IMR-90 (cell line): ENCODE data around the gene CUL1. TPM values are rescaled to one million over a fixed set of nuclear protein-coding genes. Genes with fewer than 3 reads are reported as not detected.
A peak's percentile ranks its signal among the peaks of the same experiment; 100 is the strongest.

Source experiments
- ATAC-seq: fragments of 200-7000 bp; cut with Tn5 transposase; 2 replicates; pipeline ENCODE4 v1.9.1; 2020; ENCODE audit warnings: low read depth, mild to moderate bottlenecking, moderate library complexity
- BruUV-seq: library from RNA; stranded (reverse); fragments of 400-500 nt; replicated peaks from 2 replicates; lab custom pipeline; 2021; lab: Mats Ljungman, UMichigan
- CTCF ChIA-PET: fragments of 300-600 bp; formaldehyde crosslinking; extraction: SDS; loops from one replicate; lab custom pipeline; 2021; ENCODE audit warnings: antibody characterized with exemption; lab: Yijun Ruan, JAX
- POLR2A ChIA-PET: fragments of 300-600 bp; sonication (Branson Sonifier 250); formaldehyde crosslinking; loops from one replicate; lab custom pipeline; 2022; ENCODE audit warnings: antibody characterized with exemption; ENCODE audit not compliant: unreplicated experiment; lab: Charles Lee
- DNase-seq: peaks from one replicate; pipeline ENCODE4 v3.0.0; 2013
- H2AFZ ChIP-seq: replicated peaks from 2 replicates; pipeline ENCODE3; 2013; ENCODE audit warnings: low read length, mild to moderate bottlenecking; ENCODE audit not compliant: poor library complexity
- H2AK5ac ChIP-seq: 2 replicates; pipeline ENCODE4 v1.6.1; 2013; ENCODE audit warnings: low read depth, low read length, inconsistent platforms
- H2AK9ac ChIP-seq: replicated peaks from 2 replicates; pipeline ENCODE3; 2013; ENCODE audit warnings: mild to moderate bottlenecking, low read depth, low read length, moderate library complexity; ENCODE audit not compliant: poor library complexity
- H2BK120ac ChIP-seq: 2 replicates; pipeline ENCODE4 v1.6.1; 2013; ENCODE audit warnings: low read depth, low read length, inconsistent platforms
- H2BK15ac ChIP-seq: 3 replicates; pipeline ENCODE4 v1.6.1; 2013; ENCODE audit warnings: low read depth, low read length, inconsistent platforms
- H2BK20ac ChIP-seq: 2 replicates; pipeline ENCODE4 v1.6.1; 2013; ENCODE audit warnings: low read depth, mild to moderate bottlenecking, inconsistent platforms, low read length, moderate library complexity
- H2BK5ac ChIP-seq: 2 replicates; pipeline ENCODE4 v1.6.1; 2013; ENCODE audit warnings: mild to moderate bottlenecking, low read depth, low read length, inconsistent platforms; ENCODE audit not compliant: poor library complexity, severe bottlenecking
- H3K14ac ChIP-seq: replicated peaks from 2 replicates; pipeline ENCODE4 v1.6.1; 2013; ENCODE audit warnings: low read depth, low read length, inconsistent platforms
- H3K18ac ChIP-seq: 2 replicates; pipeline ENCODE4 v1.6.1; 2013; ENCODE audit warnings: low read depth, low read length, control low read depth
- H3K23ac ChIP-seq: 2 replicates; pipeline ENCODE4 v1.6.1; 2013; ENCODE audit warnings: low read depth, low read length, inconsistent platforms
- H3K27ac ChIP-seq: 2 replicates; pipeline ENCODE4 v1.5.1; 2013; ENCODE audit warnings: mild to moderate bottlenecking, control low read depth, low read length; ENCODE audit not compliant: insufficient read depth
- H3K27me3 ChIP-seq: 2 replicates; pipeline ENCODE4 v1.6.1; 2013; ENCODE audit warnings: low read length; ENCODE audit not compliant: control insufficient read depth, insufficient read depth
- H3K36me3 ChIP-seq: 2 replicates; pipeline ENCODE4 v1.6.1; 2013; ENCODE audit warnings: low read length, mixed read lengths; ENCODE audit not compliant: control insufficient read depth, insufficient read depth
- H3K4ac ChIP-seq: 2 replicates; pipeline ENCODE4 v1.6.1; 2013; ENCODE audit warnings: low read depth, low read length, inconsistent platforms
- H3K4me1 ChIP-seq: 2 replicates; pipeline ENCODE4 v1.6.1; 2013; ENCODE audit warnings: low read length, mixed read lengths; ENCODE audit not compliant: control insufficient read depth, insufficient read depth
- H3K4me2 ChIP-seq: 2 replicates; pipeline ENCODE4 v1.6.1; 2013; ENCODE audit warnings: low read depth, mild to moderate bottlenecking, control low read depth, low read length, moderate library complexity
- H3K4me3 ChIP-seq: 2 replicates; pipeline ENCODE4 v1.5.1; 2013; ENCODE audit warnings: low read depth, mild to moderate bottlenecking, control low read depth, low read length, moderate library complexity; ENCODE audit not compliant: insufficient read depth
- H3K56ac ChIP-seq: 2 replicates; pipeline ENCODE4 v1.6.1; 2013; ENCODE audit warnings: low read length, inconsistent platforms; ENCODE audit not compliant: insufficient read depth; ENCODE audit errors: extremely low read depth
- H3K79me1 ChIP-seq, 2 experiments: 2 replicates each; pipeline ENCODE4 v1.6.1; 2013; ENCODE audit warnings: low read length in 2 of 2, inconsistent platforms in 1 of 2, low read depth in 1 of 2
- H3K9ac ChIP-seq: 2 replicates; pipeline ENCODE4 v1.6.1; 2013; ENCODE audit warnings: low read depth, low read length, control low read depth
- H3K9me1 ChIP-seq: 2 replicates; pipeline ENCODE4 v1.6.1; 2013; ENCODE audit warnings: low read length, inconsistent platforms; ENCODE audit not compliant: insufficient read depth
- H3K9me3 ChIP-seq: 2 replicates; pipeline ENCODE4 v1.6.1; 2013; ENCODE audit warnings: low read length; ENCODE audit not compliant: control insufficient read depth, insufficient read depth
- H4K20me1 ChIP-seq: 2 replicates; pipeline ENCODE4 v1.6.1; 2013; ENCODE audit warnings: low read length, inconsistent platforms; ENCODE audit not compliant: insufficient read depth
- H4K5ac ChIP-seq: 2 replicates; pipeline ENCODE4 v1.6.1; 2013; ENCODE audit warnings: mild to moderate bottlenecking, low read depth, low read length, control low read depth
- H4K8ac ChIP-seq, 2 experiments: 2 replicates each; pipeline ENCODE4 v1.6.1; 2013; ENCODE audit warnings: low read depth in 2 of 2, low read length in 2 of 2, control low read depth in 1 of 2, inconsistent platforms in 1 of 2
- H4K91ac ChIP-seq: 2 replicates; pipeline ENCODE4 v1.6.1; 2013; ENCODE audit warnings: low read depth, low read length, inconsistent platforms; ENCODE audit not compliant: insufficient read depth
- BHLHE40 ChIP-seq: fragments of 150-350 bp; IDR thresholded peaks from 2 replicates; pipeline ENCODE4 v1.6.1; 2016; ENCODE audit warnings: mild to moderate bottlenecking, low read depth, low read length
- CEBPB ChIP-seq: IDR thresholded peaks from 2 replicates; pipeline ENCODE4 v1.6.1; 2012; ENCODE audit warnings: low read depth, low read length, improper control_type of control experiment
- CHD1 ChIP-seq: IDR thresholded peaks from 2 replicates; pipeline ENCODE4 v1.6.1; 2012; ENCODE audit warnings: low read depth, low read length, improper control_type of control experiment
- MAZ ChIP-seq: IDR thresholded peaks from 2 replicates; pipeline ENCODE4 v1.6.1; 2012; ENCODE audit warnings: low read depth, mild to moderate bottlenecking, low read length, improper control_type of control experiment, moderate library complexity, borderline replicate concordance
- POLR2A ChIP-seq: IDR thresholded peaks from 2 replicates; pipeline ENCODE4 v1.6.1; 2012; ENCODE audit warnings: mild to moderate bottlenecking, low read depth, low read length
- RAD21 ChIP-seq: IDR thresholded peaks from 2 replicates; pipeline ENCODE4 v1.6.1; 2012; ENCODE audit warnings: low read length, improper control_type of control experiment
- RCOR1 ChIP-seq: IDR thresholded peaks from 2 replicates; pipeline ENCODE4 v1.6.1; 2012; ENCODE audit warnings: mild to moderate bottlenecking, low read length, improper control_type of control experiment; ENCODE audit not compliant: insufficient replicate concordance
- SMC3 ChIP-seq: fragments of 150-350 bp; IDR thresholded peaks from 2 replicates; pipeline ENCODE4 v1.6.1; 2016; ENCODE audit warnings: low read depth, mild to moderate bottlenecking, antibody characterized with exemption, low read length, moderate library complexity
- USF2 ChIP-seq: fragments of 150-350 bp; IDR thresholded peaks from 2 replicates; pipeline ENCODE4 v1.6.1; 2017; ENCODE audit warnings: mild to moderate bottlenecking, antibody characterized with exemption, low read length, low read depth
- WGBS, 2 experiments: methylation state at CpG; one replicate each; pipeline versions ENCODE4 v1.1.5 to v1.1.7; 2013; ENCODE audit warnings: missing lambda C conversion rate in 2 of 2; ENCODE audit not compliant: insufficient read length in 1 of 2; ENCODE audit errors: extremely low coverage in 2 of 2; 5-methylcytosine and 5-hydroxymethylcytosine counted together
- dilution Hi-C: fragments of 300-500 bp; cut with HindIII; formaldehyde crosslinking; loops from one replicate; pipeline ENCODE4 v1.14.3; 2018; ENCODE audit warnings: low sequenced_read_pairs; ENCODE audit not compliant: unreplicated experiment
- in situ Hi-C: fragments of 300-500 bp; cut with MboI; formaldehyde crosslinking; loops from 3 replicates; pipeline ENCODE4 v1.14.3; 2019; ENCODE audit warnings: low sequenced_read_pairs, inconsistent platforms, mixed read lengths
- intact Hi-C: fragments of 100-400 bp; cut with micrococcal nuclease; formaldehyde crosslinking; loops from 2 replicates; pipeline ENCODE4 v1.10.0; 2022
- polyA plus RNA-seq, 3 experiments: library from polyadenylated mRNA; depleted of rRNA; stranded (reverse); fragments of >200 nt; gene quantifications; 2 replicates each; pipeline ENCODE4 v1.2.3, GENCODE V29; 2012; ENCODE audit warnings: low replicate concordance in 1 of 3
- total RNA-seq: library from RNA; depleted of rRNA; stranded (reverse); fragments of >200 nt; gene quantifications from 2 replicates; pipeline ENCODE4 v1.2.3, GENCODE V29; 2012
- TF ChIP-seq, protein P1 (sequence below): fragments of 150-350 bp; IDR thresholded peaks from 2 replicates; pipeline ENCODE4 v1.6.1; 2016; ENCODE audit warnings: low read depth, mild to moderate bottlenecking, low read length, moderate library complexity, borderline replicate concordance
- TF ChIP-seq, protein P2 (sequence below): conservative IDR thresholded peaks from 2 replicates; pipeline ENCODE4 v1.5.1; 2012; ENCODE audit warnings: mild to moderate bottlenecking, low read depth, low read length, improper control_type of control experiment

CUL1 gene
- total and polyA plus RNA-seq, 2 of the 4 experiments (the other 2 are of a cell fraction) = 44.0 to 46.2 TPM

DNA sequence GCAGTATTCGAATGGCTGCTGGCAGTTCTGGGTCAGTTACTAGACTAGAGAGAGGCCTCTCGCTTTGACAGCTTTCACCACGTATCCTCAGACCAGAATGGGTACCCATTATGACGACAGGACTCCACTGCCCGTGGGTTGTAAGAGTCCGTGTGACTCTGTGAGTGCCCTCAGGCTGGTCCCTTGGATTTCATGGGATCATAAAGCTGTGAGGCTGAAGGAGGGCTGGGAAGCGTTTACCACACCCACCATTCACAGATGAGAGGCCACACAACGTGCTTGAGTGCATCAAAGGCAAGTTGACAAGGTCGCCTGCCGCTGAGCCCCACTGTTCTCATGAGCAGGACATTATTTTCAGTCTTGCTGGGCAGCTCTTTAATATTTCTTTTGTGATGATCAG lies 98.1 kb downstream of the CUL1 start:
- H4K8ac ChIP-seq = no peak overlapping the region
- ChIA-PET CTCF (interaction anchor here (0.8 to 0.9 kb wide), 2 partner anchors 9 to 166 kb away, joined by 3 read pairs; no protein-coding TSS in a partner anchor), POLR2A (no interaction called here)
- no peak overlapping the region for H4K91ac ChIP-seq
- H3K18ac ChIP-seq = no peak overlapping the region
- no peak overlapping the region for H3K4me3 ChIP-seq
- H3K4ac ChIP-seq = no peak overlapping the region
- H3K9me1 ChIP-seq = no peaks in the 10 kb centered on the region
- no peak overlapping the region for H2AFZ ChIP-seq
- peak overlapping the region; percentile 75 for H2AK9ac ChIP-seq
- dilution Hi-C loops (no loop called here), in situ Hi-C loops (no loop called here), intact Hi-C loops (no loop called here)
- no peak overlapping the region for H3K56ac ChIP-seq
- H3K79me1 ChIP-seq = peaks cover 0 to 11% of the 10 kb centered on the region in 2 experiments; a peak in 2 of 4 replicates
- no peak overlapping the region for H2BK15ac ChIP-seq
- no peaks in the 10 kb centered on the region; the same call in 1 of the 2 replicates for H4K20me1 ChIP-seq
- H2BK20ac ChIP-seq = no peak overlapping the region
- no peak overlapping the region for H3K14ac ChIP-seq
- H2AK5ac ChIP-seq = no peak overlapping the region
- no peak overlapping the region for H3K4me2 ChIP-seq
- BruUV-seq = no TSS peak
- H3K27me3 ChIP-seq = no peaks in the 10 kb centered on the region
- no peak overlapping the region for H3K27ac ChIP-seq
- DNase-seq = no peak
- ATAC-seq = no peak
- no peak overlapping the region for H3K23ac ChIP-seq
- H3K9ac ChIP-seq = no peak overlapping the region
- H3K36me3 ChIP-seq = peaks cover 57% of the 10 kb centered on the region
- WGBS, 2 experiments = 100% methylated on average over 3 of the region's 10 CpGs; no CpG with 5 or more reads in 1 of the 2 experiments
- H3K9me3 ChIP-seq = no peaks in the 10 kb centered on the region
- no peak for TF ChIP-seq SMC3
- TF ChIP-seq, protein P1, sequence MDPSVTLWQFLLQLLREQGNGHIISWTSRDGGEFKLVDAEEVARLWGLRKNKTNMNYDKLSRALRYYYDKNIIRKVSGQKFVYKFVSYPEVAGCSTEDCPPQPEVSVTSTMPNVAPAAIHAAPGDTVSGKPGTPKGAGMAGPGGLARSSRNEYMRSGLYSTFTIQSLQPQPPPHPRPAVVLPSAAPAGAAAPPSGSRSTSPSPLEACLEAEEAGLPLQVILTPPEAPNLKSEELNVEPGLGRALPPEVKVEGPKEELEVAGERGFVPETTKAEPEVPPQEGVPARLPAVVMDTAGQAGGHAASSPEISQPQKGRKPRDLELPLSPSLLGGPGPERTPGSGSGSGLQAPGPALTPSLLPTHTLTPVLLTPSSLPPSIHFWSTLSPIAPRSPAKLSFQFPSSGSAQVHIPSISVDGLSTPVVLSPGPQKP = no peak
- TF ChIP-seq POLR2A = no peak
- no peak for TF ChIP-seq USF2
- TF ChIP-seq MAZ = no peak
- no peak for TF ChIP-seq RCOR1
- no peak for TF ChIP-seq CEBPB
- TF ChIP-seq CHD1 = no peak
- no peak for TF ChIP-seq BHLHE40
- no peak for TF ChIP-seq RAD21
- TF ChIP-seq, protein P2, sequence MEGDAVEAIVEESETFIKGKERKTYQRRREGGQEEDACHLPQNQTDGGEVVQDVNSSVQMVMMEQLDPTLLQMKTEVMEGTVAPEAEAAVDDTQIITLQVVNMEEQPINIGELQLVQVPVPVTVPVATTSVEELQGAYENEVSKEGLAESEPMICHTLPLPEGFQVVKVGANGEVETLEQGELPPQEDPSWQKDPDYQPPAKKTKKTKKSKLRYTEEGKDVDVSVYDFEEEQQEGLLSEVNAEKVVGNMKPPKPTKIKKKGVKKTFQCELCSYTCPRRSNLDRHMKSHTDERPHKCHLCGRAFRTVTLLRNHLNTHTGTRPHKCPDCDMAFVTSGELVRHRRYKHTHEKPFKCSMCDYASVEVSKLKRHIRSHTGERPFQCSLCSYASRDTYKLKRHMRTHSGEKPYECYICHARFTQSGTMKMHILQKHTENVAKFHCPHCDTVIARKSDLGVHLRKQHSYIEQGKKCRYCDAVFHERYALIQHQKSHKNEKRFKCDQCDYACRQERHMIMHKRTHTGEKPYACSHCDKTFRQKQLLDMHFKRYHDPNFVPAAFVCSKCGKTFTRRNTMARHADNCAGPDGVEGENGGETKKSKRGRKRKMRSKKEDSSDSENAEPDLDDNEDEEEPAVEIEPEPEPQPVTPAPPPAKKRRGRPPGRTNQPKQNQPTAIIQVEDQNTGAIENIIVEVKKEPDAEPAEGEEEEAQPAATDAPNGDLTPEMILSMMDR = no peak
- no peak overlapping the region for H2BK5ac ChIP-seq
- H4K5ac ChIP-seq = no peak overlapping the region
- H2BK120ac ChIP-seq = no peak overlapping the region
- H3K4me1 ChIP-seq = no peaks in the 10 kb centered on the region
